HG03095 (cell line): ENCODE data around the gene KDM1B.

Experiments
- ATAC-seq: cut with Tn5 transposase; IDR thresholded peaks from one replicate; pipeline ENCODE4 v1.9.1; 2021; ENCODE audit warnings: moderate library complexity; ENCODE audit not compliant: unreplicated experiment

Gene KDM1B

DNA sequence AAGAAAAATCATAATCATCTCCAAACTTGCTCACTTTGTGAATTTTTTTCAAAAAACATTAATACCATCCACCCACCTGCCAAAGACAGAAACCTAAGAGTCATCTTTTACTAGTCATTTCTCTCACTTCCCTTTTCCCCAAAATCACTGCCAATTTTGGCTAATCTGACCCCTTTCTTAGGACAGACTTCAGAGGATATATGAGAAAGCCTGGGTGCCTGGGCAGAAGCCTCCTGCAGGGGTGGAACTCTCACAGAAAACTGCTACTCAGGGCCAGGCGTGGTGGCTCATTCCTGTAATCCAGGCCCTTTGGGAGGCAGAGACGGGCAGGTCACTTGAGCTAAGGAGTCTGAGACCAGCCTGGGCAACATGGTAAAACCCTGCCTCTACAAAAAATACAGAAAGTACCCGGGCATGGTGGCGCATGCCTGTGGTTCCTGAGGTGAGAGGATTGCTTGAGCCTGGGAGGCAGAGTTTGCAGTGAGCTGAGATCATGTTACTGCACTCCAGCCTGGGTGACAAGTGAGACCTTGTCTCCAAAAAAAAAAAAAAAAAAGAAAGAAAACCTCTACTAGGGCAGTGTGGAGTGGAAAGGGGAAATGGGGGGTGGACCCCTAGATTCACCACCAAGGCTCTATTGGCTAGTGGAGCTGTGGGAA, 105.4 kb downstream of the KDM1B start:
- peak; percentile 33 for ATAC-seq

DNA sequence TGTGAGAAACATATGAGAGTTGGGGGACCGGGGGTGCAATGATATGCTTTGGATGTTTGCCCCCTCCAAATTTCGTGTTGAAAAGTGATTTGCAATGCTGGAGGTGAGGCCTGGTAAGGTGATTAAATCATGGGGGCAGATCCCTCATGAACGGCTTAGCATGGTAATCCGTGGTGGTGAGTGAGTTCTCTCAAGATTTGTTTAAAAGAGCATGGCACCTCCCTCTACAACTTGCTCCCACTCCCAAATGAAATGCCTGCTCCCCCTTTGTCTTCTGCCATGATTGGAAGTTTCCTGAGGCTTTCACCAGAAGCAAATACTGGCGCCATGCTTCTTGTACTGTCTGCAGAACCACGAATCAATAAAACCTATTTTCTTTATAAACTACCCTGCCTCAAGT, 106.7 kb downstream of the KDM1B start:
- no peak for ATAC-seq

DNA sequence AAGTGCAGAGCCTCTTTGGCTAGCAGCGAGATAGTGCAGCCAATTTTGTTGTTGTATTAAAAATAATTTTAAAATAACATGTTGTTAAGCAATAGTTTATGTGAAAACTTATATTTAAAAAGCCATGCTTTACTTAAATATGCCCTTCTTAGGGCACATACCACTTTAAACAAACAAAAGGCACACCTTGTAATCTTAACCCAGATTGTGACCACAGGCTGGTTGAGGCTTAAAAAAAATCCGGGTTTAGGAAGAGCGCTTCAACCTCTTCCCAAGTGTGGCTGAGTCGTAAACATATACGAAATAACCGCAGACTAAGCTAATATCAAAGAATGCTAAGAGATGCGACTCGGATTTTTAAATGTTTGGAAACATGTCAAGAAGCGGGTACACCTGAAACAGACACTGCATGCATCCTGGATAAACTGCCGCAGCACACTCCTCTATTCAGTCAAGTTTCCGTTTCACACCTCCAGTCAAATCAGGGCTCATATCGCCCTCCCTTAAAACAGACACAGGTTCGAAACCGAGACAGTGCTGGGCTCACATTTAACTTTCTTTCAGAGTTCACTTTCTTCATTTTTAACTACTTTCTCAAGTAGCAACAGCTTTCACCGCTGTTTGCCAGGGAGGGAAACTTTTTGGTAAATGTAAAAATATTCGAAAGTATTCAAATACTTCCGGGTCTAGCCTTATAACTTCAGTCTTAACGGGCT, 107.6 kb downstream of the KDM1B start:
- peak; percentile 57 for ATAC-seq

DNA sequence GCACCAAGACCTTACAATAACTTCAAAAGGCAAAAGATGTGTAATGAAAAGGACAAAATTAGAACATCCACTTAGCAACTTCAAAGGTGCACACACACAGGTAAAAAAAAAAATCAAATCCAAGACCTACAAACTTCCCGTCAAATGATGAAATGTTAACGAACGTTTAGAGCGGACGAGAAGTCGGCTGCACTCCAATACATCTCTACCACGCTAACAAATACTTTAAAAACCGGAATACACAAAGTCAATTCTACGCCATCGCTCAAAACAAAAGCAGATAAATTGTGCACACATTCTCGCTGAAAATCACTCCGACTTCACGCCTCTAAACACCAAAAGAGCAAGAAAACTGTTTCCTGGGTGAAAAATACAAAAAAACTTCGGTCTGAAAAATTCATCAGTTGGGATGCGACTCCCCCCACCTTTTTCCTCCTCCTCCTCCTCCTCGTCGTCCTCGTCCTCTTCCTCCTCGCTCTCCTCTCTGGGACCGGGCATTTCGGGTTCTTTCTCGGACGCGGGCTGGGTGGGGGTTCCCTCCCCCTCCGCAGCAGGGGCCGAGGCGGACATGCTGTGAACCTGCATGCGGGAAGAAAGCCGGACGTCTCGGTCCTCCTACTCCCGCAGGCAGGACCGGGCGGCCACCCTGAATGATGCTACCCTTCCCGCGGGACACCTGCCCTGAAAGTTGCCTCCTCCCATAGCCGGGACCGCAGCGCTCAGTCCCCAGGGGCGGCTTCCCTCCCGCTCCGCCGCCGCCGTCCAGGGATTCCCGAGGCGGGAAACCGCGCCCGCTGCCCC, 108.4 kb downstream of the KDM1B start:
- peak; percentile 2 for ATAC-seq

DNA sequence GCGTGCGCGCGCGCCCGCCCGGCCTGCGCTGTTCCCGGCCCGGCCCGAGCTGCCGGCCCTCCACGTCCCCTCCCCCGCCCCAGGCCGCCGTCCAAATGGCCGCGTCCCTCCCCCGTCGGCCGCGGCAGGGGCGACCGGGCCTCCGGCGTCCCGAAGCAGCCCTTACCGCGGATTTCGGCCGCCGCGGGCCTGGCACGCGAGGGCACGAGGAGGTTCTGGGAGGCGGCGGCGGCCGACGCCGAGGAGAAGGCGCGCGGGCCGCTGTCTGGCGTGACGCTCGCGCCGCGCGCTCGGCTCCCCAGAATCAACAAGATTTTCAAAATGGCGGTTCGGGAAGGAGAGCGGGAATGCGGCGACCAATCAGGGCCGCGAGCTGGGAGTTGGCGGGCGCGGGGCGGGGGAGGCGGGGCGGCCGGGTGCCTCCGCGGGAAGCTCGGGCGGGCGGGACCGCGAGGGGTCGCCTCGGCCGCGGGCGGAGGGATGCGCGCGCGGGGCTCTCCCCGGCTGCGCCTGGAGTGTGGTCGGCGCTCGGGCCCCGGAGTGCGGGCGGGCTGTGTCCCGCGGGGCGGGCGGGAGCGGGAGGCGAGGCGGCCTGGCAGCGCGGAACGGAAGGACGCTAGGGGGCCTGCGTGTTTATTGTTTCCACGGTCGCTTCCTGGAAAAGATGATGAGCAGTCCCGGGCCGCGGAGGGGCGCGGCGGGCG, 109.1 kb downstream of the KDM1B start, which contains the start of gene DEK:
Gene DEK (minus strand): TSS at position 312 of the 704 bp plus-strand sequence. CDS start 543 bp downstream, outside the sequence.
- ATAC-seq = peak; percentile 34

DNA sequence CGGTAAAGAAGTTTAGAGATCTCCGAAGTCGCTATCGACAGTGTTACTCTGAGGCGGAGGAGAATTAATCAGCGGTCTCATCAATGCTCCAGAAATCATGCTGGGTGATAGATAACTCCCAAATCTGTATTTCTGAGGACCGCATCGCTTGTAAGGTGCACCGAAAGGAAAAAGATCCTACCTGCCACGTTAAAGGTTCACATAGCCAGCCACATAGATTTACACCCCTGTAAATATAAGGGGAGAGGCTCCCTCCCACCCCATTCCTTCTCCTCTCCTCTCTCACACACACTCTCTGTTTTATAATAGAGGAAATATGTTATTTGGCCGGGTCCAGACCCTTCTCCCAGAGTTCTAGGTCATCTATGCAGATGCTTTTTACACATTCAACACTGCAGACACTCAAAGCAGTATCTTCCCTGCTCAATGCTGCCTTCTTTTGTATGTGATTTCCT, 109.7 kb downstream of the KDM1B start:
- no peak for ATAC-seq

DNA sequence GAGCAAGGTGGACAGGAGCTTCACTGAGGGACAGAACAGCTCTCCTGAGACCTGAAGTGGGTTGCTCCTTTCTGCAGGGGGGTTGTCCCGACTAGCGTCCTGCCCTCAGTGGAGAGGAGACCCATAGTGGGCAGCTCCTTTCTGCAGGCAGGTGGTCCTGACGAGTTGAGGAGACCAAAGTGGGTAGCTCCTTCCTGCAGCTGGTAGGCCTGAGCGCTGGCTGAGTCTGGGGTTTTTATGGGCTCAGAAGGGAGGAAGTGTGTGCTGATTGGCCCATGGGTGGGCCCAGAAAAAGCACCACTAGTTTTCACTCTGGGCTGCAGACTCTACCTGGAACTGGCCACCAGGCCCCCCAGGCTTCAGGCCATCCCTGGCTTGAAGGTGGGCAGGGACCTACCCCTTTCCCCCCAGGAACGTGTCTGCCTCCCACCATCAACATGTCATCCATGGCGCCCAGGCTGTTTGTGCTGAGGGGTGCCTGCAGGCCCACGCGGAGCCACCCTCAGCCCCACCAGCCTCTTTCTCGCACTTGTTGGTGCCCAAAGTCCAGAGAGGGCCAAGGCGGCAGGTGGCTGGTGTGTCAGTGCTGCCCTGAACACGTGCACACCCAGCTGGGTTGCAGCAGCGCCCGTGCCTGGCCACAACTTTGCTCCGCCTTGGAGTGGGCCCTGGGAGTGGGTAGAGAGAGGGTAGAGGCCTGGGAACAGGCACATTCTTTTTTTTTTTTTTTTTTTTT, 110.7 kb downstream of the KDM1B start:
- ATAC-seq = no peak

DNA sequence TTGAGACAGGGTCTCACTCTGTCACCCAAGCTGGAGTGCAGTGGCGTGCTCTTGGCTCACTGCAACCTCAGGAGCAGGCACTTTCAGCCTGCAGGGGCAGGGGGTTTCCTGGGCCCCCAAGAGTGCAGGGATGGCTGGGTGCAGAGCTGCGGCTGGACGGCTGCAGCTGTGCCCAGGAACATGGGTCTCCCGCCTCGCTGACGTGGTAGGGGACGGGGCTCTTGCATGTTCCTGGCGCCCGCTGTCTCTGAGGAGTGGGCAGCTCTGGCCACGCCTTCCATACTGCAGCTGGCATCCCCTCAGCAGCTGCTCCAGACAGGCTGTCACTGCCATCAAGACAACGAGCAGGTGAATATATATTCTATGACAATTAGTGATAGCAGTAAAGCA, 111.3 kb downstream of the KDM1B start:
- no peak for ATAC-seq

DNA sequence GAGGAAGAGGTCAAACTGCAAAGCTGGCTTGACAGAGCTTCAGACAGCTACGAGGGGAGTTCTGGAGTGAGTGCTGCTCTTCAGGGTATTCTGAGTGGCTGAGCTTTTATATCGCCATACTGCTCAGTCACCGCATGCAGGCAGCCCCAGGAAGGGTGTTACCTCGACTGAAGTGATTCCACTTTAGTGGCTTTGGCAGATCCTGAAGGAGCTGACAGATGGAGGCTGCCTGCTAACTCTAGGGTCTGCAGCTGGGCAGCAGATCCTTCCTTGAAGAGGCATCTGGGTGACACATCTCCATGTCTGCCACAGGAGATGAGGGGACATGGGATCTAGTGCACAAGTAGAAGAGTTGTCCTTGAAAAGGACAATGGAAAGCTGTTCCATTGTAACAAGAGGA, 112.8 kb downstream of the KDM1B start:
- ATAC-seq = no peak

DNA sequence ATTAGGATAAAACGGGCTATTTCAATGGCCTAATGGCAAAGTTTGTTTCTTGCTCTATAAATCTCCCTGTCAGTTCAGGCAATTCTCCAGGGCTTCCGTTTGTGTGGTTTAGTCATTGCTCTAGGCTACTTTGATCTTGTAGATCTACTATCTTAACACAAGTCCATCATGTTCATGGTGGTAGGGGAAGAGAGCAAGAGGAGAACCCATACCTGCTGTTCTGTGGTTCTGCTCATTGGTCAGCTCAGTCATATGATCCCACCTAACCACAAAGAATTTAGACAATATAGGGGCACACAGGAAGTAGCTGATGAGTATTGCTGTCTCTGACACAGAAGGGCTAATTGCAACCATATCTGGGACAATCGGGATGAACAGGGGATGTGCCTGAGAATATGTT, 114.0 kb downstream of the KDM1B start:
- ATAC-seq = no peak

DNA sequence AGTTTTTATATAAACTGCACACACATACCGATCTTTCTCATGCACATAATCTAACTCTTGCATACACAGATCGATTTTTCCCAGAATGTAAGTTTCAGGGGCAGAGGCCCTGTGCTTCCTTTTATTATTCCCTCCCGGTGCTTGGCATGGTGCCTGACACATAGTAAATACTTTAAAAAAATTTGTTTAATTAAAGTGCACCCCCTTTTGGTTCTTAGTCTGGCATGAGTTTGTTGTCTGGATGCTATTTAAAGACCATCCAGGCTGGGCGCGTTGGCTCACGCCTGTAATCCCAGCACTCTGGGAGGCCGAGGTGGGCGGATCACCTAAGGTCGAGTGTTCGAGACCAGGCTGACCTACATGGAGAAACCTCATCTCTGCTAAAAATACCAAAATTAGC, 114.5 kb downstream of the KDM1B start:
- ATAC-seq = no peak

DNA sequence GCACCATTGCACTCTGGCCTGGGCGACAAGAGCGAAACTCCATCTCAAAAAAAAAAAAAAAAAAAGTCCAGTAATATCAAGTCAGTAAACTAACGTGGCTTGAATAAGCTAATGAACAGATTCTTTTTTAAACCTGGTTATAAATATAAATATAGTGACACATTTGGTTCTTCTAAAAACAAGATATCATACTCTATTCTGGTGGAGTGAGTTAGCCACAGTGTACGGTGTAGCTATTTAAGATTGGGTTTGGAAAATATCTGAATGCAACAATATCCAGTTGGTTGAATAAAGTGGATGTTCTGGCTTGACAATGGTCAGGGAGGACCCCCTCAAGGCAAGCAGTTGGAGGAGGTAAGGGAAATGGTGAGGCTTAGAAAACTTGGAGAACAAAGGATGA, 115.0 kb downstream of the KDM1B start:
- ATAC-seq = no peak
